Pancreas (tissue), 10 donors: Measurements from ENCODE around the gene BEST3. TPM values are rescaled to one million over a fixed set of nuclear protein-coding genes. Genes with fewer than 3 reads are reported as not detected.
A peak's percentile ranks its signal among the peaks of the same experiment; 100 is the strongest.

Source experiments
- ATAC-seq, 4 donors: fragments of 200-7000 bp; cut with Tn5 transposase; one replicate each; pipeline versions ENCODE4 v1.8.0 to v1.9.1; 2020; ENCODE audit warnings: mild to moderate bottlenecking in 4 of 4, moderate library complexity in 4 of 4
- DNase-seq, 6 donors: peaks; one replicate each; pipeline ENCODE4 v3.0.0-alpha.2; 2020
- FAIRE-seq: peaks from 2 replicates; lab custom pipeline; 2012; peaks lifted over from hg19 to GRCh38; lab: Jason Lieb, UNC
- H3K27ac ChIP-seq, 4 donors: fragments of 200-600 bp; sonication (generic); 1 replicate in 3 of 4; 2 replicates in 1 of 4; pipeline versions ENCODE4 v1.5.0 to v1.8.0; 2020
- H3K27me3 ChIP-seq, 4 donors: fragments of 200-600 bp; one replicate each; pipeline ENCODE4 v1.8.0; 2021
- H3K36me3 ChIP-seq, 3 donors: fragments of 200-600 bp; sonication (generic) in 1 of 3; one replicate each; pipeline versions ENCODE4 v1.5.0 to v1.8.0; 2020 to 2021
- H3K4me1 ChIP-seq, 3 donors: fragments of 200-600 bp; one replicate each; pipeline ENCODE4 v1.8.0; 2021
- H3K4me3 ChIP-seq, 4 donors: fragments of 200-600 bp; sonication (generic) in 2 of 4; one replicate each; pipeline versions ENCODE4 v1.5.0 to v1.8.0; 2020 to 2021
- H3K9me3 ChIP-seq, 4 donors: fragments of 200-600 bp; one replicate each; pipeline ENCODE4 v1.8.0; 2021
- CTCF ChIP-seq, 4 donors: fragments of 200-600 bp; sonication (generic) in 3 of 4; IDR thresholded peaks; one replicate each; pipeline versions ENCODE4 v1.5.0 to v1.8.0; 2021; ENCODE audit warnings: antibody characterized with exemption in 4 of 4
- WGBS, 2 donors: extraction: QIAGEN DNeasy Blood & Tissue Kit; methylation state at CpG; one replicate each; pipeline ENCODE4 v1.1.7; 2013; 5-methylcytosine and 5-hydroxymethylcytosine counted together
- intact Hi-C, 3 donors: fragments of 100-400 bp; cut with DNase I; formaldehyde crosslinking; loops; one replicate each; pipeline versions ENCODE4 v1.11.1 to v1.14.2; 2022
- polyA plus RNA-seq, 2 donors: library from polyadenylated mRNA; stranded (reverse); fragments of 200-250 nt; gene quantifications; one replicate each; pipeline ENCODE4 v1.2.3, GENCODE V29; 2013
- total RNA-seq, 6 donors: library from RNA; stranded (reverse); fragmentation: NEBNext Ultra II Directional in 4 of 6; extraction: Animal tissue kit (Norgen Biotek cat#: 25700) in 4 of 6; gene quantifications; one replicate each; pipeline versions ENCODE4 v1.2.1 to v1.2.4, GENCODE V29; 2021 to 2023
- donor health status: healthy with polysubstance abuse.
- donor health status: DM: no; HTN: no; CAD: no; lungs with moderate emphysema.
- donor health status: DM: no; HTN: no; CAD: no.
- donor health status: control.
- donor health status: control.
- donor health status: Bipolar disorder and iron deficiency.
- donor health status: DM: yes; HTN: yes; CAD: no.
- donor health status: DM: no; HTN: no; CAD: no.
- donor health status: DM: no; HTN: no; CAD: no.
- donor health status: DM: yes; HTN: yes; CAD: no.

BEST3 gene
- total and polyA plus RNA-seq, 8 donors = 0.12 to 2.8 (median 1.2) TPM; not detected in 2

- no peaks in the 10 kb centered on the region for H3K4me1 ChIP-seq
- TF ChIP-seq CTCF (IDR thresholded peaks at IDR 0.05) = no peak
- H3K36me3 ChIP-seq = no peaks in the 10 kb centered on the region
- intact Hi-C loops = no loop called here
- H3K27me3 ChIP-seq = no peaks in the 10 kb centered on the region
- H3K27ac ChIP-seq = no peak overlapping the region
- DNase-seq (no peak), ATAC-seq (peak in 2 of 4 donors; percentile 47 to 64), FAIRE-seq (no peak)
- H3K9me3 ChIP-seq = no peaks in the 10 kb centered on the region
- H3K4me3 ChIP-seq = no peak overlapping the region
- WGBS, 2 donors = 73 to 79% methylated on average over 11 of the region's 11 CpGs
Measured at GRCh38 chr12:69655616-69656340, 43.3 kb downstream of the BEST3 start.

- Histone ChIP-seq H3K4me1 (no peaks in the 10 kb centered on the region), H3K27ac (no peak overlapping the region), H3K9me3 (no peaks in the 10 kb centered on the region), H3K4me3 (no peak overlapping the region), H3K36me3 (no peaks in the 10 kb centered on the region), H3K27me3 (no peaks in the 10 kb centered on the region)
- intact Hi-C loops = no loop called here
- no peak for FAIRE-seq
- no peak for TF ChIP-seq CTCF (IDR thresholded peaks at IDR 0.05)
- DNase-seq = no peak
- WGBS, 2 donors = 77 to 80% methylated on average over 8 of the region's 8 CpGs
- no peak for ATAC-seq
Measured at GRCh38 chr12:69653703-69654102, 45.4 kb downstream of the BEST3 start.

GRCh38 chr12:69651922-69652321 is 47.2 kb downstream of the BEST3 start:
- DNase-seq (no peak), ATAC-seq (no peak), FAIRE-seq (no peak)
- no peaks in the 10 kb centered on the region for H3K4me1 ChIP-seq
- 94 to 95% methylated on average over 3 of the region's 3 CpGs for WGBS, 2 donors
- no peaks in the 10 kb centered on the region for H3K36me3 ChIP-seq
- no peaks in the 10 kb centered on the region for H3K27me3 ChIP-seq
- H3K9me3 ChIP-seq = no peaks in the 10 kb centered on the region
- no peak overlapping the region for H3K27ac ChIP-seq
- intact Hi-C loops = no loop called here
- no peak for TF ChIP-seq CTCF (IDR thresholded peaks at IDR 0.05)
- no peak overlapping the region for H3K4me3 ChIP-seq

GRCh38 chr12:69649529-69649928 is 49.6 kb downstream of the BEST3 start:
- FAIRE-seq (no peak), DNase-seq (no peak), ATAC-seq (no peak)
- no peaks in the 10 kb centered on the region for H3K9me3 ChIP-seq
- no peaks in the 10 kb centered on the region for H3K4me1 ChIP-seq
- no peak overlapping the region for H3K27ac ChIP-seq
- no peaks in the 10 kb centered on the region for H3K27me3 ChIP-seq
- no peak for TF ChIP-seq CTCF (IDR thresholded peaks at IDR 0.05)
- intact Hi-C loops = no loop called here
- 51 to 62% methylated on average over 4 of the region's 4 CpGs for WGBS, 2 donors
- no peaks in the 10 kb centered on the region for H3K36me3 ChIP-seq
- no peak overlapping the region for H3K4me3 ChIP-seq

- Histone ChIP-seq H3K9me3 (no peaks in the 10 kb centered on the region), H3K4me1 (no peaks in the 10 kb centered on the region), H3K36me3 (no peaks in the 10 kb centered on the region), H3K27me3 (no peaks in the 10 kb centered on the region), H3K27ac (no peak overlapping the region), H3K4me3 (no peak overlapping the region)
- peak in 1 of 4 donors; percentile 41 for ATAC-seq
- TF ChIP-seq CTCF (IDR thresholded peaks at IDR 0.05) = no peak
- WGBS, 2 donors = 75 to 82% methylated on average over 3 of the region's 3 CpGs
- no peak for DNase-seq
- FAIRE-seq = no peak
- intact Hi-C loops = no loop called here
Measured at GRCh38 chr12:69648476-69648875, 50.6 kb downstream of the BEST3 start.
